ENCODE measurements around the gene SEMA7A. TPM values are rescaled to one million over a fixed set of nuclear protein-coding genes. Genes with fewer than 3 reads are reported as not detected.

The SEMA7A gene
- total and polyA plus RNA-seq, 9 of the 15 experiments (the other 6 are each of a cell fraction or from before 2014, with no cell fraction given), result 0.04 to 8.2 (median 5.4) TPM; not detected in 1

- intact Hi-C loops (cut with micrococcal nuclease) (loop anchor here (10.0 kb wide), 1 partner anchor 577 kb away; the partner anchor contains the start of gene RPP25), in situ Hi-C loops (cut with MboI) (loop anchor here (5.0 kb wide), 1 partner anchor 389 kb away; no protein-coding TSS in a partner anchor)
- Histone ChIP-seq H3K4me1 (replicated peaks in 1 of 2; ENCODE audit: control insufficient read depth in 2 of 2, insufficient read depth in 2 of 2, low read length in 2 of 2) (peaks cover 14 to 27% of the 10 kb centered on the region in 2 experiments; a peak in 4 of 5 replicates), H4K20me1 (replicated peaks; ENCODE audit: control insufficient read depth, insufficient read depth, low read length) (0 out of 2 replicates have a peak, but pooled peaks cover 3% of the 10 kb centered on the region), H3K9me3 (replicated peaks; ENCODE audit: control insufficient read depth, insufficient read depth, low read depth, low read length) (no peaks in the 10 kb centered on the region), H3K27me3 (ENCODE audit: control insufficient read depth in 2 of 2, insufficient read depth in 2 of 2, low read length in 2 of 2) (no peaks in the 10 kb centered on the region), H3K27ac (ENCODE audit: extremely low read depth, low read depth, low read length) (no peak overlapping the region), H3K4me2 (ENCODE audit: insufficient read depth, low read length) (no peak overlapping the region), H3K79me2 (ENCODE audit: control insufficient read depth, insufficient read depth, low read length) (no peaks in the 10 kb centered on the region), H3K36me3 (ENCODE audit: control insufficient read depth, insufficient read depth, low read length) (no peaks in the 10 kb centered on the region), H3K9me1 (ENCODE audit: control insufficient read depth, insufficient read depth, low read length) (no peaks in the 10 kb centered on the region), H3K9ac (ENCODE audit: insufficient read depth in 1 of 2, low read depth in 2 of 2, low read length in 2 of 2) (peak overlapping the region in 1 of 2 experiments; percentile 50; a peak in 1 of 4 replicates), H2AFZ (ENCODE audit: low read depth, low read length) (no peak overlapping the region), H3K4me3 (no peak overlapping the region)
- FAIRE-seq (no peak), ATAC-seq (no peak), DNase-seq (ENCODE audit: extremely low read depth in 1 of 4, low spot score in 3 of 4) (no peak)
- TF ChIP-seq PCBP1 (IDR thresholded peaks at IDR 0.05; ENCODE audit: low read depth, low read length, poor library complexity, severe bottlenecking) (no peak), ZFP36 (IDR thresholded peaks at IDR 0.05; ENCODE audit: low read depth, low read length, partially characterized antibody) (peak; percentile 56)
- ChIA-PET POLR2A (interaction anchor here (0.8 to 1.0 kb wide), 3 partner anchors 51 to 246 kb away, joined by 3 read pairs; no protein-coding TSS in a partner anchor), CTCF (ENCODE audit: low intra/inter-chr PET ratio) (interaction anchor here (0.5 to 0.6 kb wide), 2 partner anchors 107 to 637 kb away, joined by 3 to 5 read pairs; no protein-coding TSS in a partner anchor)
- BruUV-seq (replicated peaks), result no TSS peak
- WGBS (ENCODE audit: insufficient coverage, low coverage, missing lambda C conversion rate), result 22% methylated on average over 13 of the region's 15 CpGs
These were observed 55.7 kb downstream of the SEMA7A start for GRCh38 chr15:74377831-74378766.

Measured in K562 (cell line).